Left cardiac atrium (tissue), 4 donors: ENCODE data around the gene KCNA10. TPM values are rescaled to one million over a fixed set of nuclear protein-coding genes. Genes with fewer than 3 reads are reported as not detected.
"Not testable (repeated sequence)": the region's sequence is repeated elsewhere in the genome, so short reads cannot be mapped to it uniquely, and the experiment has no call there.

Source experiments
- ATAC-seq, 2 donors: fragments of 200-7000 bp; cut with Tn5 transposase; one replicate each; pipeline ENCODE4 v1.9.1; 2020; ENCODE audit warnings: mild to moderate bottlenecking in 2 of 2, moderate library complexity in 2 of 2
- DNase-seq: peaks from one replicate; pipeline ENCODE4 v3.0.0-alpha.2; 2020
- intact Hi-C, 2 donors: fragments of 100-400 bp; cut with DNase I; formaldehyde crosslinking; loops; one replicate each; pipeline versions ENCODE4 v1.14.1 to v1.15.1; 2022 to 2023
- total RNA-seq, 2 donors: library from RNA; stranded (reverse); fragmentation: NEBNext Ultra II Directional; extraction: Animal tissue kit (Norgen Biotek cat#: 25700); gene quantifications; one replicate each; pipeline ENCODE4 v1.2.1, GENCODE V29; 2021
- donor health status: DM: no; HTN: yes; CAD: no.
- donor health status: DM: no; HTN: yes; CAD: no; lungs with severe emphysema.
- donor health status: DM: yes; HTN: yes; CAD: no.
- donor health status: Dilated cardiomyopathy.

KCNA10 gene
- total RNA-seq, 2 donors from 2014 or later: not detected

DNA sequence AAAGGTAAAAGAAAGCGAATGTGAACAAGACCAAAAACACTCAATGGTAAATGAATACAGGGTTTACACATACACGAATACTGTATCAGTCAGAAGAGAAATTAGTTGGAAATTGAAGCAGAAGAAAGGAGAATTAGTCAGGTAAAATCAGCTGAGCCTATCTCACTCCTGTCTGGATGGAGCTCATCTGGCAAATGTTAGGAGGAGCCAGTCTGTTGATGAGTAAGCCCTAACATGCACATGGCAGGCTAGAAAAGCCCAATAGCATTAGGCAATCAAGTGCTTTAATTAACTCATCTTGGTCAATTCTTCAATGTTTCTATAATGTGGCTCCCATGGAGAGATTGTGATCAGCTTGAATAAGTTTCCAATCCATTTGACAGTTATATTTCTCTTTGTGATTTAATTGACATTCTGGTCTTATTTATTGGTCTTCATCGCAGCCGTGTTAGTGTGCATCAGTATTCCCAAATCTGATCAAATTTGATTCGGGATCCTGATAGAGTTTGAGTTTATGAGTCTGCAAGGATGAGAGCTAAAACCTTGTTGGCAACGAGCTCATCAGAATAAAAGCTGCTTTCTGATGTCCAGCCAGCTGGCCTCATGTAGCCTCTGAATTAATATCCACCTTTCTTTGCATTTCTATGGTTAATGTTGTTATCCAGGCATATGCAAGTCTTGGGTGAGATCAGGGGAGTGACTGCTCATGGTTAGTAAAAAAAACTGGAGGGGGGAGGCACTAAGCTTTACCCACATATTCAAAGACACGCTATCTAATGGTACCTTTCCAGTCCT, 22.1 kb upstream of the KCNA10 start:
- intact Hi-C loops: no loop called here
- DNase-seq: no peak
- ATAC-seq: no peak

- no peak for DNase-seq
- no peak for ATAC-seq
- intact Hi-C loops: no loop called here
Observed at GRCh38 chr1:110538921-110539320, 19.9 kb upstream of the KCNA10 start.

- DNase-seq: no peak
- intact Hi-C loops: no loop called here
- no peak for ATAC-seq
Observed at GRCh38 chr1:110538075-110538474, 19.1 kb upstream of the KCNA10 start.

- ATAC-seq (no peak), DNase-seq (no peak)
- intact Hi-C loops: no loop called here
Observed at GRCh38 chr1:110535985-110536384, 17.0 kb upstream of the KCNA10 start.

DNA sequence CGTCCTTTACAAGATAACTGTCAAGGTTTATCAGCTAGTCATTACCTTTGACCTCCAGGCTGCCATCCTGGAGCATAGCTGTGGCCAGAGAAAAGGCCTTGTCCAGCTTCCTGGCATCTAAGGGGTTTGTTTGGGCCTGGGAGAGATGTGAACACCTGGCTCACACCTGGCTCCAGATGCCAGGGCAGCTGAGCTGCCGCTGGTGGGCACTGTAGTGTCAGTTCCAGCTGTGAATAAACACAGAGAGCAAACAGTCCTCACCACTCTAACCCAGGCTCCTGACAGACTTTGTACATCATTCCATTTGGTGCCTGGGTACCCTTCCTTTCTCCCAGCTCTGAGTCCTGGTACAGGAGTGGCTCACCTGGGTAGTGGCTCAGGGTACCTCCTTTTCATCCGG, 14.3 kb upstream of the KCNA10 start:
- intact Hi-C loops: no loop called here
- ATAC-seq: no peak
- no peak for DNase-seq

DNA sequence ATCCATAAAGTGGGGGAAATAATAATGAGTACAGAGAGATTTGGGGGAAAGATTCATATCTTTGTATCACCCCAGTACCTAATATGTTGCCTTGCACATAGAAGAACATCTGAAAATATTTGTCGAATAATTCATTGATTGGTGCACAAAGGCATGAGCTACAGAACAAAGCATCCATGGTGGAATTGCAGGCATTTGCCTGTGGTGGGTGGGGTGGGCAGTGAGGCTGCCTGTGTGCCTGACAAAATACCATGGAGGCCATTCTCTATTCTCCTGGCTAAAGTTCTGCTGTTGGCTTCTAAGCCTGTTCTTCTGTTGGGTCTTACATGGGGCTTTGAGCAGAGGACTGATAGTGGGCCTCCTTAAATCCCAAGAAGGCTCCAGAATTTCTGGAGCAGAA, 10.0 kb upstream of the KCNA10 start:
- intact Hi-C loops: loop anchor here (5.0 to 10.0 kb wide), 2 partner anchors 88 to 256 kb away; no protein-coding TSS in a partner anchor

GRCh38 chr1:110526201-110526780, 7.3 kb upstream of the KCNA10 start:
- no peak for ATAC-seq
- intact Hi-C loops: loop anchor here (5.0 to 10.0 kb wide), 2 partner anchors 91 to 259 kb away; no protein-coding TSS in a partner anchor
- DNase-seq: no peak

More for the DNA sequence above, 10.0 kb upstream of the KCNA10 start:
- DNase-seq (no peak), ATAC-seq (no peak)

GRCh38 chr1:110525249-110525595, 6.2 kb upstream of the KCNA10 start:
- DNase-seq (no peak), ATAC-seq (no peak)
- intact Hi-C loops: loop anchor here (5.0 to 10.0 kb wide), 2 partner anchors 92 to 260 kb away; no protein-coding TSS in a partner anchor

GRCh38 chr1:110524311-110525248, 5.6 kb upstream of the KCNA10 start:
- peak; percentile 28 for DNase-seq
- intact Hi-C loops: loop anchor here (1.0 to 10.0 kb wide), 3 partner anchors 91 to 260 kb away; no protein-coding TSS in a partner anchor
- peak; percentile 45 for ATAC-seq

DNA sequence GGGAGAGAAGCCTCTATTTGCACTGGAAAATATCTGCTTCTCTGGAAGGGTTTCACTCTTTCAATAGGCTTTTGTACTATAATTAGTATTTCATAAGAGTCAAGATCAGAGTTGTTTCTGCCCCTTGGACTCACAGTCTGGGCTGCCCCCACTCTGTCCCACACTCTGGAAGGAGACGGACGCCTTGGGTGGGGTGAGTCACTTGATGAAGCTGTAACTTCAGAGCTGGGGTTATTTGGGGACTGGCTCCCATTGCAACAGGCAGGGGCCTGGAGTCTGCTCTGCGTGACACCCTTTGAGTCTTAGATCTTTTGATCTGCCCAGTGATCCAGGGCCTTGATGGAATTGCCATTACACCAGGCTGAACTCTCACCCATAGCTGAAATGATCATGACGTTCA, 4.0 kb upstream of the KCNA10 start:
- peak; percentile 14 to 56 for ATAC-seq
- DNase-seq: no peak
- intact Hi-C loops: loop anchor here in 1 of 2 donors (10.0 kb wide), 1 partner anchor 262 kb away; no protein-coding TSS in a partner anchor

- ATAC-seq (peak in 1 of 2 donors; percentile 16), DNase-seq (no peak)
- intact Hi-C loops: loop anchor here in 1 of 2 donors (10.0 kb wide), 1 partner anchor 262 kb away; no protein-coding TSS in a partner anchor
Observed at GRCh38 chr1:110522560-110522959, 3.6 kb upstream of the KCNA10 start.

DNA sequence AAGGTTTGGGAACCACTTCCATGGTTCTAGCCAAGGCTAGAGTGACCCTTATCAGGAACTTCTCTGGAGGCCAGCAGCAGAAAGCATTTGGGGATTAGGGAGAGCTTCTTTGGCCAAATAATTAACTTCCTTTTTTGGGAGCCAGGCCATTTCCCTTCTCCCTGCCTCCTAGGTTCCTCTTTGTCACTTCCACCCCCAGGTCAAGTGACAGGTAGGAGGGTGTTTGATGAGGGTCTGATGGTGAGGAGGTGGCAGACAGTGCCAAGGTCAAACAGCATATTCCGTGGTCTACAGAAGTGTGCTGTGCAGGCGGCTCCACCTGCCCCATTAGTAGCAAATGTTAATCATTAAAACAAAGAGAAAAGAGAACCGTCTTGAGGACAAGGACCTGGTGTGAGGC, 1.9 kb upstream of the KCNA10 start:
- ATAC-seq (no peak), DNase-seq (no peak)
- intact Hi-C loops: loop anchor here in 1 of 2 donors (10.0 kb wide), 1 partner anchor 264 kb away; no protein-coding TSS in a partner anchor

GRCh38 chr1:110515891-110516290, 3.1 kb downstream of the KCNA10 start:
- ATAC-seq (no peak), DNase-seq (no peak)
- intact Hi-C loops: no loop called here

GRCh38 chr1:110515041-110515440, 3.9 kb downstream of the KCNA10 start:
- intact Hi-C loops: no loop called here

GRCh38 chr1:110513511-110513910, 5.5 kb downstream of the KCNA10 start:
- no peak for ATAC-seq
- intact Hi-C loops: no loop called here
- no peak for DNase-seq

More at GRCh38 chr1:110515041-110515440, 3.9 kb downstream of the KCNA10 start:
- DNase-seq: no peak
- no peak for ATAC-seq

DNA sequence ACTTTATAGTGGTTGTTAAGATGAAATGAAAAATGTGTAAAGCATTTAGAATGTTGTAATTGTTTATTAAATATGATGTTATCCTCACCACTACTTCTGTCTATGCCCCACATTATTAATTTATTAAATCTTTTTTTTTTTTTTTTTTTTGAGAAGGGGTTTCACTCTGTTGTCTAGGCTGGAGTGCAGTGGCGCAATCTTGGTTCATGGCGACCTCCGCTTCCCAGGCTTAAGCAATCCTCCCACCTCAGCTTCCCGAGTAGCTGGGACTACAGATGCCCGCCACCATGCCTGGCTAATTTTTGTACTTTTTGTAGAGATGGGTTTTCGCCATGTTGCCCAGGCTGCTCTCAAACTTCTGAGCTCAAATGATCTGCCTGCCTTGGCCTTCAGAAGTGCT, 7.5 kb downstream of the KCNA10 start:
- intact Hi-C loops: no loop called here
- DNase-seq (no peak), ATAC-seq (no peak)

GRCh38 chr1:110510921-110511320, 8.1 kb downstream of the KCNA10 start:
- ATAC-seq, intact Hi-C loops, DNase-seq: not testable (repeated sequence)

DNA sequence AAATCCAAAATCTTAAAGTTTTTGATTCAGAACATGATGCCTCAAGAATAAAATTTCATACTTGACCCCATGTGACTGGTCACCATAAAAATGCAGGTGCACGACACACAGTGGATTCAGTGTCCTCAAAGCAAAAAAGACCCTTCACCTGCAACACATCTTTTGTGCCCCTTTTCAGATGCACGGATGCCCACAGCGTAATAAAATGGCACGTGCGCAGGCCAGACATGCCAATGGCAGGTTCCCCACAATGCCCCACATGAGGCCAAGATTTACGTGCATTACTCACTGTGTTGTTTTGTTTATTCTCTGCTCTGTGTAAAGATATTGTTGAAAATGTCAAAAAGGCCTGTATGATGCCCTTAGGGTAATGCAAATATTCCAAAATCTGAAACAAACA, 9.3 kb downstream of the KCNA10 start:
- ATAC-seq: no peak
- no peak for DNase-seq
- intact Hi-C loops: no loop called here
